ENCODE measurements around the gene TMEM183A.

DNA sequence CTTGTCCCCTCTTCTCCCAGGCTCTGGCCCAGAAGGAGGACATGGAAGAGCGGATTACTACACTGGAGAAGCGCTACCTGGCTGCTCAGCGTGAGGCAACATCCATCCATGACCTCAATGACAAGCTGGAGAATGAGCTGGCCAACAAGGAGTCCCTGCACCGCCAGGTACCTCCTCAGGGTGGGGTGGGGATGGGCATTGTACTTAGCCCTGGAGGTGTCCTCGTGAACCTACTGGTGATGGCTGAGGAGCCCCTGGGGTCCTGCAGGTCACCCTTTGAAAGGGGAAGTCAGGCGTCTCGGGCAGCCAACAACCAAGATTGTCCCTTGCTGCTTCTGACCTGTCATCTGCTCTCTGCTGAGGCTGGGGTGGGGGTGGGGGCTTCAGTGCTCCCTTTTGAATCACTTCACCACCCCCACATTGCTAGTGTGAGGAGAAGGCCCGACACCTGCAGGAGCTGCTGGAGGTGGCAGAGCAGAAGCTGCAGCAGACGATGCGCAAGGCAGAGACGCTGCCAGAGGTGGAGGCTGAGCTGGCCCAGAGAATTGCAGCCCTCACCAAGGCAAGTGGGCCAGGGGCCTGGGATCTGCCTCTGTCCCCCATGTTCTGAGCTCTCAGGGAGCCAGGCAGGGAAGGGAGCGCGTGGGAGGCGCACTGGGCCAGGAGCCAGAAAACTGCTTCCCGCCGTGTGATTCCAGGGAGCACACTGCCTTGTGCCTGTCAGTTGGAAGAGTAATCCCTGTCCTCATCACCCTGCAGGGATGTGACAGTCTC lies 38.8 kb downstream of the TMEM183A start:
- TF ChIP-seq, protein P1, sequence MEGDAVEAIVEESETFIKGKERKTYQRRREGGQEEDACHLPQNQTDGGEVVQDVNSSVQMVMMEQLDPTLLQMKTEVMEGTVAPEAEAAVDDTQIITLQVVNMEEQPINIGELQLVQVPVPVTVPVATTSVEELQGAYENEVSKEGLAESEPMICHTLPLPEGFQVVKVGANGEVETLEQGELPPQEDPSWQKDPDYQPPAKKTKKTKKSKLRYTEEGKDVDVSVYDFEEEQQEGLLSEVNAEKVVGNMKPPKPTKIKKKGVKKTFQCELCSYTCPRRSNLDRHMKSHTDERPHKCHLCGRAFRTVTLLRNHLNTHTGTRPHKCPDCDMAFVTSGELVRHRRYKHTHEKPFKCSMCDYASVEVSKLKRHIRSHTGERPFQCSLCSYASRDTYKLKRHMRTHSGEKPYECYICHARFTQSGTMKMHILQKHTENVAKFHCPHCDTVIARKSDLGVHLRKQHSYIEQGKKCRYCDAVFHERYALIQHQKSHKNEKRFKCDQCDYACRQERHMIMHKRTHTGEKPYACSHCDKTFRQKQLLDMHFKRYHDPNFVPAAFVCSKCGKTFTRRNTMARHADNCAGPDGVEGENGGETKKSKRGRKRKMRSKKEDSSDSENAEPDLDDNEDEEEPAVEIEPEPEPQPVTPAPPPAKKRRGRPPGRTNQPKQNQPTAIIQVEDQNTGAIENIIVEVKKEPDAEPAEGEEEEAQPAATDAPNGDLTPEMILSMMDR (IDR thresholded peaks at IDR 0.05): no peak
- TF ChIP-seq, protein P2, sequence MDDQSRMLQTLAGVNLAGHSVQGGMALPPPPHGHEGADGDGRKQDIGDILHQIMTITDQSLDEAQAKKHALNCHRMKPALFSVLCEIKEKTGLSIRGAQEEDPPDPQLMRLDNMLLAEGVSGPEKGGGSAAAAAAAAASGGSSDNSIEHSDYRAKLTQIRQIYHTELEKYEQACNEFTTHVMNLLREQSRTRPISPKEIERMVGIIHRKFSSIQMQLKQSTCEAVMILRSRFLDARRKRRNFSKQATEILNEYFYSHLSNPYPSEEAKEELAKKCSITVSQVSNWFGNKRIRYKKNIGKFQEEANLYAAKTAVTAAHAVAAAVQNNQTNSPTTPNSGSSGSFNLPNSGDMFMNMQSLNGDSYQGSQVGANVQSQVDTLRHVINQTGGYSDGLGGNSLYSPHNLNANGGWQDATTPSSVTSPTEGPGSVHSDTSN (IDR thresholded peaks at IDR 0.05): no peak
- TF ChIP-seq POLR2AphosphoS5 (IDR thresholded peaks at IDR 0.05; ENCODE audit: low read depth, low read length) (no peak), YY1 (IDR thresholded peaks at IDR 0.05; ENCODE audit: low read depth) (no peak)

Measured in SK-N-SH (cell line).